ENCODE results near the gene EPB41L5.
"Not testable (repeated sequence)": the region's sequence is repeated elsewhere in the genome, so short reads cannot be mapped to it uniquely, and the experiment has no call there.

EPB41L5 gene

DNA sequence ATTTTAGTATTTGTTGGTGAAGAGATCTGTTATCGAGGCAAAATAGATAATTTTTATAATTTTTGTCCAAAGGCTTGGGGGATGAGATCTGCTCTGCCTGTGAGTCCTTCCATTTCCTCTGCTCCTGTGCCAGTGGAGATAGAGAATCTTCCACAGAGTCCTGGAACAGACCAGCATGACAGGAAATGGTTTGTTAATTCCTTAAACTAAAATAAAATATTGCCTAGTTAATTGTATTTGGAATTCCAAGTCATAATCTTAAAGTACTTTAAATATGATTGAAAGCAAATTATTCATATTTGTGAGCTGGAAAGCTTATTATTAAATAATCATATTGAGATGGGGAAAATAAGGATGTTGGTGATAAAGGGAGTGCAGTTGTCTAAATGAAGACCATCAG, 87.8 kb downstream of the EPB41L5 start:
- peak; percentile 3 for DNase-seq (ENCODE audit: low read depth)

DNA sequence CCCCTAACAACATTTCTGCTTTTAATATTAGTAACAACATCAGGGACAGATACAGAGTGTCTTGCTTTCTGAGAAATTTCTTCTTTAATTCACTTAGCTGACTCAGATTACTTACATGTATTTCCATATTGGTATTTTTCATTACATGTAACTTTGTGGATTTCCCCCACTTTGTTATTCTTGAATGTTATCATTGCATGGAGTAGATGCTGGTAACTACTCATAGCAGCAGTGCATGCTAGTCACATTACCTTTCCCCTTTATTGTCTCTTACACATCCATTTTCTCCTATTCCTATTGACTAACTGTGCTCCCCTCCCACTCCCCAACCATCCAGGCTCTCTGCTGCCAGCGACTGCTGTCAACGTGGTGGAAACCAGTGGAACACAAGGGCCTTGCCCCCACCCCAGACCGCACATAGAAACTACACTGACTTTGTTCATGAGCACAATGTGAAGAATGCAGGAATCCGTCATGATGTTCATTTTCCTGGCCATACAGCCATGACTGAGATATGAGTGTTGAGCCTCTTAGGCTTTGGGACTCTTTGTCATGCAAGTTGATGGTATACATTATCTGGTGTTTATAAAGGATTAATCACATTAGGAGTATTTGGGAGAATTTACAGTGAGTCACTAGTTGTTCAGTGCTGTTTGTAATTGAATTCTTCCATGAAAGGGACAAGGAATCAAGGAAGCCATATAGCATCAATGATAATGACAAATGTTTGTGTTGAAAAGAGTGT, 91.0 kb downstream of the EPB41L5 start:
- DNase-seq (ENCODE audit: low read depth): peak; percentile 92

DNA sequence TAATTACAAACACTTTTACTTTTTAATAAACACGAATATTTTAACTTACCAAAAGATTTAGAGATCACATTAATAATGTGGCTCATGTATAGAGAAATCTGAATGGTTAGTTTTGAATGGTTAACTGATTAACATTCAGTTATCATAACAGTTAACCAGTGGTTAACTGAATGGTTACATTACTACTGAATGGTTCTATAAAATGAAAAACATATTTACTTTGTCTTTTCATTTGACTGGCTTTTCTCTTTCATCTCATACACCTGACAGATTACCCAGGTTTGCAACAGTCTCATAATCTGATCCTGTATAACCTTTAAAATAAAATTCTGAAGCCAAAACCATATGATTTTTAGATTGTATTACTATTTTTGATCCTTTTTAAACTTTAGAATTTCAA, 91.9 kb downstream of the EPB41L5 start:
- no peak for DNase-seq (ENCODE audit: low read depth)

DNA sequence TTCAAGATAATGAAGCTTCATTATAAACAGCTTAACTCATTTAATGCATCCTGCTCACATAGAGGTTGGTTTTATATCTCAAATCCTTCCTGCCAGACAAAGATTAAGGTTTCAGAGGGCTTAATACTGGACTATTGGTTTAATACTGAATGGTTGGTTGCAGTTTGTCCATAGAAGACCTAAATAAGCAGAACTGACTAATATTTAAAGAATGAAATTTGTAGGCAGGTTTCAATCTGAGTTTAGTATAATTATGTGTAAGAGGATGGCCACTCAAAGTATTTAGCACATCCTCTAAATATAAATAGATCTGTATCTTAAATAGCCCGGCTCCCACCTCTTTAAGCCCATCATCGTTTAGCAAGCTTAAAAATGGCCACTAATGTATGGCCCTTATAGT, 92.5 kb downstream of the EPB41L5 start:
- peak; percentile 27 for DNase-seq (ENCODE audit: low read depth)

DNA sequence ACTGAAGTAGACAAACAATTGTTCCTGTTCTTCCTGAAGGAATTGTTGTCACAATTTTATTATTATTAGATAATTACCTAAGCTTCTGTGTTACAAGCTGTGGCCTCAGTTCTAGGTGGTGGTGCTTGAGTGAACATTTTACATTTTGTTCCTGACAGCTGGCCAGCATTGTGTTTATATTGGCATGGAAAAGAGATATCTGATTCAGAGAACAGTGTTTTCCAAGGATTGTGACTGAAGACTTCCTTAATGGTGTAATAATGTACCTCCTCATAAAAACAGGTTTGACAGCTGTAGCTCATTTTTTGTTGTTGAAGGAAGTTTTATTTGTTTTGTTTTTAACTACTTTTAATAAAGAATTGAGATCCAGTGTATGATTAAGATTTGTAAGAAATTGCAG, 95.2 kb downstream of the EPB41L5 start:
- peak; percentile 79 for DNase-seq (ENCODE audit: low read depth)

DNA sequence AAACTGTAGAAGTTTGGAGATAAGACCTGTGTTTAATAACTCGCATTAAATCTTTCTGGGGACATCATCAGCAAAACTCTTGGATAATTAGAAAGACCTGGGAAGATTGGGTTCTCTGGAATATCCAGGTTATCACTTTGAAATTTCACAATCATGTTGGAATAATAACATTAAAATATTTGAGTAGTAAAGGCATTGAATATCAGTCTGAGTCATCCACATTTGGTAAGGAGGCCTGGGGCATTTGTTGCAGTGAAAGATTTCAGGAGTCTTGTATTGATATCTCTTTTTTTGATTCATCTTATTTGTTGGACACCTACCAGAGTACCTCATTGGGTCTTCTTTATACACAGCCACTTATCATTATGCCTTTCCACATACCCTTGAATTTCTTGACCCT, 95.9 kb downstream of the EPB41L5 start:
- peak; percentile 44 for DNase-seq (ENCODE audit: low read depth)

DNA sequence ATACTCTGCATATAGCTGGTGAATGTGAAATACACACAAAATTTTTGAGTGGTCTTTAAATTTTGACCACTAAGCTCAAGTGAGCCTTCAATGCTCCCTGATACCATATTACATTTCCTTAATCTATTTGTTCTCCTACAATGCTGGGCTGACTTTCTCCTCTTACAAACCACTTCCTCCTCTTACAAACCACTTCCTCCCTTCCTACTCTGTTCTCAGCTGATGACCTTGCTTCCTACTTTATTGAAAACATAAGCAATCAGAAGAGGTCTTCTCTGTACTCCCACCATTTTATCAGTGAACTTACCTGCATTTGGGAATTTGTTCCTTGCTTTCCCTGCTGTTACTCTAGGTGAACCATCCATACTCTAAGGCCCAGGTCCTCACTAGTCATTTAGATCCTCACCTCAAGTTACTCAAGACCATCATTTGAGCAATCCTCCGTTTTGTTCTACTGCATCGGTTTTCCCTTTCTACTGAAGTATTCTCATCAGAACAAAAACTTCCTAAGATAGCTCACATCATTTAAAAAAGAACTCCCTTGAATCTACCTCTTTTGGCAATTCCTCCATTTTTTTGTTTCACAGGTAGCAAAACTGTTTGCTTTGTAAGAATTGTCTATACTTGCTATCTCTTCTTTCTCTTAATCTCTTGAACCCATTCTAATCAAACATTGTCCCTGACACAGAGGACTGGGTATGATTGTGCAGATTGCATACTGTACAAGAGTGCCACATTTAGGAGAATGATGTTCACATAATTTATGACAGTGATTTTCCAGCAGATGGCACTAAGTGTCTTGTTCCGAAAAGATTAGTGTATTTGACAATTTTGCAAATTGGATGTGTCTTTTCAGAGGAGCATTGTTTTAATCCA, 96.5 kb downstream of the EPB41L5 start:
- peak; percentile 54 for DNase-seq (ENCODE audit: low read depth)

DNA sequence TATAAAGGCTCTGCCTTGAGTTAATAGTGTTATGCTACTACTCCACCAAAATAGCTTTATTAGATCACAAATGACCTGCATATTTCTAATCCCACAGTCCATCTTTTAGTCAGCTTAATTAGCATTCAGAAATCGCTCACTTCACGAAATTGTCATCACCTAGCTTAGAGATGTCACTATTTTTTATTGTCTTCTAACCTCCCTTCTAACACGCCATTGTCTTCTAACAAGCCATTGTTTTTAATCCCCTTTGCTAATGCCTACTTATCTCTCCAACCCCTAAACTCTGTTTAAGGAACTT, 97.1 kb downstream of the EPB41L5 start:
- no peak for DNase-seq (ENCODE audit: low read depth)

DNA sequence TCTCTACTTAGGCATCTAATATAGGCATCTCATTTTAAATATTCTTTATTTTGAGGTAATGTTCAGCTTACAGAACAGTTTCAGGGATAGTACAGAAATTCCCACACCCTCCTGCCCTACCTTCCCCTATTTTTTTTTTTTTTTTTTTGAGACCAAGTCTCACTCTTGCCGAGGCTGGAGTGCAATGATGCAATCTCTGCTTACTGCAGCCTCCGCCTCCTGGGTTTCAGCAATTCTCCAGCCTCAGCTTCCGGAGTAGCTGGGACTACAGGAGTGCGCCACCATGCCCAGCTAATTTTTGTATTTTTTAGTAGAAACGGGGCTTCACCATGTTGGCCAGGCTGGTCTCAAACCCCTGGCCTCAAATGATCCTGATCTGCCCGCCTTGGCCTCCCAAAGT, 97.6 kb downstream of the EPB41L5 start:
- no peak for DNase-seq (ENCODE audit: low read depth)

DNA sequence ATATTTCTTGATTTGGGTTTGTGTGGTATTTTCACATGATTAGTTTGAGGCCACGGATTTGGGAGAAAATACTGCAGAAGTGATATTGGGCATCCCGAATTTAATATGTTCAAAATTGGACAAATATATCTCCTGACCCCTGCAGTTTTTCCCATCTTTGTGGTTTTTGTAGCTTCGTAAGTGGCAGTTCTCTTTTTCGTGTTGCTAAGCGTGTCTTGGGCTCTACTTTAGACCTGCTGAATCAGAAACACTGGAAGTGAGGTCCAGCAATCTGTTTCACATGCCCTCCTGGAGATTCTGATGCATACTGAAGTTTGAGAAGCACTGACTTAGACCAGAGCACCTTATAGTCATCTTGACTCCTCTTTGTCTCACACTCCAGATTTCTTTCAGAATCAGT, 98.3 kb downstream of the EPB41L5 start:
- no peak for DNase-seq (ENCODE audit: low read depth)

DNA sequence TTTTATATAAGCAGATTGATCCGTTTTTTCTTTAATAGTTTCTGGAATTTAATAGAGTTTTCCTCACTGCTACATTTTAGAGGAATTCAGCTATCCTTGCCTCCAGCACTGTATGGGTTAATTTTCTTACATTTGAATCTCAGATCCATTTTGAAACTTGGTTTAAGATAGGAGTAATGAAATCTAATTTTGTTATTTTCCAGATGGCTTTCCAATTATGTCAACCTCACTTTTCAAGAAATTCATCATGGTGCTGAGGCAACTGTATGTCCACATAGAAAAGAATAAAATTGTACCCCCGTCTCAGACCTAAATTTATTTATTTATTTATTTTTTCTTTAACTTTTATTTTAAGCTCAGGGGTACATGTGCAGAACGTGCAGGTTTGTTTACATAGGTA, 105.1 kb downstream of the EPB41L5 start:
- DNase-seq (ENCODE audit: low read depth): no peak

DNA sequence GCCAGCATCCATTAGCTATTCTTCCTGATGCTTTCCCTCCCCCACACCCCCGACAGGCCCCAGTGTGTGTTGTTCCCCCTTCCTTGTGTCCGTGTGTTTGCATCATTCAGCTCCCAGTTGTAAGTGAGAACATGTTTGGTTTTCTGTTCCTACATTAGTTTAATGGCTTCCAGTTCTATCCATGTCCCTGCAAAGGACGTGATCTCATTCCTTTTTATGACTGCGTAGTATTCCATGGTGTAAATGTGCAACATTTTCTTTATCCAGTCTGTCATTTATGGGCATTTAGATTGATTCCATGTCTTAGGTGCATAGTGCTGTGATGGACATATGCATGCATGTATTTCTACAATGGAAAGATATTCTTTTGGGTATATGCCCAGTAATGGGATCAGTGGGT, 105.6 kb downstream of the EPB41L5 start:
- no peak for DNase-seq (ENCODE audit: low read depth)

DNA sequence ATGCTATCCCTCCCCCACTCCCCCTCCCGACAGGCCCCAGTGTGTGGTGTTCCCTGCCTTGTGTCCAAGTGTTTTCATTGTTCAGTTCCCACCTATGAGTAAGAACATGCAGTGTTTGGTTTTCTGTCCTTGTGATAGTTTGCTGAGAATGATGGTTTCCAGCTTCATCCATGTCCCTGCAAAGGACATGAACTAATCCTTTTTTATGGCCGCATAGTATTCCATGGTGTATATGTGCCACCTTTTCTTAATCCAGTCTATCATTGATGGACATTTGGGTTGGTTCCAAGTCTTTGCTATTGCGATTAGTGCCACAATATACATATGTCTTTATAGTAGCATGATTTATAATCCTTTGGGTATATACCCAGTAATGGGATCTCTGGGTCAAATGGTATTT, 108.5 kb downstream of the EPB41L5 start:
- not testable (repeated sequence) for DNase-seq (ENCODE audit: low read depth)

DNA sequence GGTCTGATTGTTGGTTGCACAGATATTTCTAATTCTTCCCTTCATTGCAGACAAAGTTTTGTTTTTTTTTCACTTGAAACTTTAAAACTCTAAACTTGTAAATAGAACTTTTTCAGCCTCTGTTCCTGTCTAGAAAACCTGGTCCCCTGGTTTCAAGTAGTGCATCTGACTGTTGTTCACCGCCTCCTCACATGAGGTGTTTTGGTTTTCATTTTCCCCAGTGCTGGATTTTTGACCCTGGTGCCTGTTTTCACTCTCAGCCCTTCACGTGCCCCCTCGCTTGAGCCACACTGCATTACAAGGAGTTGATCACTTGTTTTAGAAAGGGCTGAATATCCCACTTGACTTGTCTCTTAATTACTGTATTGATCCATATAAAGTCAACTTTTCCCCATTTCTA, 110.2 kb downstream of the EPB41L5 start:
- no peak for DNase-seq (ENCODE audit: low read depth)

DNA sequence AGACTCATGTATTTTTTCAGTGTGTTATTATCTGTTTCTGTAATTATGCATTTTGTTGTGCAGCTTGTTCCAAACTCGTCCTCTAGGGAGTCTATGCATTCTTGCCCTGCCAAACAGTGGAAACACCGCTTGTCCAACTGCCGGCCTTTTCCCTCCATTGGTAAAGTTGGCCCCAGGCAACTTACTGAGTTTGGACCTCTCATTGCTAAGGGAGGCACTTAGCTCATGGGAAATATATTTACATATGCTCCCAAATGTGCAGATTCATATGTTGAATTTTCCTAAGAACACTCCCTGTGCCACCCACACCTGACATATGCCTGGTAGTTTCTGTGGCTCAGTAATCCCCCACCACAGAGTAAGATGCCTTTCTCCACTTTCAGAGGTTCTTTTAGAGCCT, 112.3 kb downstream of the EPB41L5 start:
- DNase-seq (ENCODE audit: low read depth): no peak

DNA sequence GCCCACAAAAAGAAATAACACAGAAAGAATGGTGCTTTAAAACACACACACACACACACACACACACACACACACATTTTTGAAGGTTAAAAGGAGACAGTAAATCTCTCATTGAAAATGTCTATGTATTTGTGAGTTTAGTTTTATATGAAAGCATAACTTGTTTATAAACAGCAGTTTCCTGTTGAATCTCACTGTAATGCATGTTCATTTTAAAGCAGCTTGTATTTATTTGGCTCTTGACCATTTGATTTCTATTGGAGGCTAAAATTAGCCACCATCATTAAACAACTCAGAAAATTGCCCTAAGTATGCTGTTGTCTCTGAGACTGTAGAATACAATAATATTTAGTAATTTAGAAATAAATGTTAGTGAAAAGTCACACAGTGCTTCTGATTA, 115.3 kb downstream of the EPB41L5 start:
- DNase-seq (ENCODE audit: low read depth): no peak

DNA sequence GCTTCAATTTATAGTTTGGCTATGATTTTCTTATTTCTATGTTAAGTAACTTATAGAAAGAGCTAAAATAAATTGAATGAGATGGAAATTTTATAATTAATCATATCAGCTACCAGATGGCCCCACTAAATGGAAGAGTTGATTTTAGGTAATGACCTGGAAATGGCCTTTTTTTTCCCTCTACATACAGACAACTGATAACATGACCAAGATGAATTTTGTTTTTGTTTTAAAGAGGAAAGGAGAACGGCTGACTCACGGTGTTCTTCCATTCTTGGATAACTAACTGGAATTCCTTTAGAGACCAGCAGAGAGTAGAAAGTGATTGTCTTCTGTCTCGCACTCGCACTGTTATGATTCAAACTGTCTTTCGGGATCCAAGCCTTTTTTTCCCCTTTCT, 119.3 kb downstream of the EPB41L5 start:
- DNase-seq (ENCODE audit: low read depth): peak; percentile 59

DNA sequence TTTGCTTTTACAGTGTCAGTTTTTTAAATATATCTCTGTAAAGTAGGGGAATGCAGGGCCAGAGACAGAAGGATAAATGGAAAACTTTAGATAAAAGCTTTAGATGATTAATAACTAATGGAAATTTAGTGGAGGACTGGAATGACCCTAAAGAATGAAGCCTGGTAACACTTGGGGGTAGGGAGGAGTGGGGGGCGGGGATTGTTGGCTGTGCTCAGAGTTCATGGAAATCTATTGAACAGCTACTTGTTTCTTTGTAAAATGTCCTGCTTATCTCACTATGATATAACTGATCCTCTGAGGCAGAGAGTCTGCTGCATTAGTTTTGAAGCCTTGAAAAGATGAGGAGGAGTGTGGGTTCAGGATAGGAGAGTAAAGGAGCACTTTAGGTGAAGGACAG, 119.8 kb downstream of the EPB41L5 start:
- no peak for DNase-seq (ENCODE audit: low read depth)

DNA sequence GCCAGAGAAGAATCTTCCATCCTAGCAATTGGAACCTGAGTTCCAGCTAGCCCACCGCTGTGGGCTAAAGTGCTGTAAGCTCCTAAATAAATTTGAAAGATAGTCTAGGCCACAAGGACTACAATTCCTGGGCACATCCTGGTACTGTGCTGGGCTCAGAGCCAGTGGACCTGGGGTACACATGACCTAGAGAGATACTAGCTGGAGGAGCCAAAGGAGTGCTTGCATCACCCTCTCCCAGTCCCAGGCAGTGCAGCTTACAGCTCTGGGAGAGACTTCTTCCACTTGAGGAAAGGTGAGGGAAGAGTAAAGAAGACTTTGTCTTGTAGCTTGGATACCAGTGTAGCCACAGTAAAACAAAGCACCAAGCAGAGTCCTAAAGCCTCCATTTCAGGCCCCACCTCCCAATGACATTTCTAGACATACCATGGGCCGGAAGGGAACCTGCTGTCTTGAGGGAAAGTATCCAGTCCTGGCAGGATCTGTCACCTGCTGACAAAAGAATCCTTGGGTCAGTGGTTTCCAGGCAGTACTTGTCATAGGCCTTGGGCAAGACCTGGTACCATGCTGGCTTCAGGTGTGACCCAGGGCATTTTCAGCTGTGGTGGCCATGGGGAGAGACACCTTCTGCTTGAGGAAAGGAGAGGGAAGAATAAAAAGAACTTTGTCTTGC, 120.8 kb downstream of the EPB41L5 start:
- DNase-seq (ENCODE audit: low read depth): peak; percentile 5

DNA sequence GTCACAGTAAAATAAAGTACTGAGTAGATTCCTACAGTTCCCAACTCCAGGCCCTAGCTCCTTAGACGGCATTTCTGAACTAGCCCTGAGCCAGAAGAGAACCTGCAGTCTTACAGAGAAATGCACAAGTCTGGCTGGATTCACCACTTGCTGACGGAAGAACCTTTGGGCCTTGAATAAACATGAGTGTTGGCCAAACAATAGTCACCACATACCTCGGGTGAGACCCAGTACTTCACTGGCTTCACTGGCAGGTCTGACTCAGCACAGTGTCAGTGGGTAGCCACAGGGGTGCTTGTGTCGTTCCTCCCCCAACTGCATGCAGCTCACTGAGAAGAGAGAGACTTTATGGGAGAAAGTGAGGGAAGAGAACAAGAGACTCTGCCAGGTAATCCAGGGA, 121.4 kb downstream of the EPB41L5 start:
- peak; percentile 94 for DNase-seq (ENCODE audit: low read depth)

DNA sequence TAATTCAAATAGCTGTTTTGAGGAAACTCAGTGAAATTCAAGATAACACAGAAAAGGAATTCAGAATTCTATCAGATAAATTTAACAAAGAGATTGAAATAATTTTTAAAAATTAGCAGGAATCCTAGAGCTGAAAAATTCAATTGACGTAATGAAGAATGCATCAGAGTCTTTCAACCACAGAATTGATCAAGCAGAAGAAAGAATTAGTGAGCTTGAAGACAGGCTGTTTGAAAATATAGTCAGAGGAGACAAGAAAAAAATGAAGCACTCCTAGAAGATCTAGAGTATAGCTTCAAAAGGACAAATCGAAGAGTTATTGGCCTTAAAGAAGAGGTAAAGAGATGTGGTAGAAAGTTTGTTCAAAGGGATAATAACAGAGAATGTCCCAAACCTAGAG, 122.1 kb downstream of the EPB41L5 start:
- not testable (repeated sequence) for DNase-seq (ENCODE audit: low read depth)

DNA sequence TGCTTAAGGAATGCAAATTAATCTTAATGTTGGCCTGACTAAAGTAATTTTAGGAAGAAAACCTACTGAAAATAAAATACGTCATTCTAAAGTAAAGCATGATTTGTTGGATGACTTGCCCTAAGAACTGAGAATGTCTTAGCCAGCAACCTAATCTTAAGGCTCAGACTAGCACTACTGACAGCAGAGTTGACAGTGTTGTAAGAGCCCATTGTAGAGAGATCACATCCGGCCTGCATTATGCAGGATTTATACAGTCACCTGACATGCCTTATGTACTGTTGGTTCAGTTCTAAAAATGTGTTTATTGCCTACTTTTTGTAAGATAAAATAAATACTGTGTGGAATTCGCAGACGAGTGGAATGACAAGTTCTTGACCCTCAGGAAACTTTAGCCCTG, 128.0 kb downstream of the EPB41L5 start:
- DNase-seq (ENCODE audit: low read depth): no peak
